ENCODE data around the gene KCTD5.

The KCTD5 gene

GRCh38 chr16:2734844-2735515, 52.7 kb downstream of the KCTD5 start:
- FAIRE-seq, result no peak

GRCh38 chr16:2736476-2737237, 54.3 kb downstream of the KCTD5 start:
- no peak for FAIRE-seq

DNA sequence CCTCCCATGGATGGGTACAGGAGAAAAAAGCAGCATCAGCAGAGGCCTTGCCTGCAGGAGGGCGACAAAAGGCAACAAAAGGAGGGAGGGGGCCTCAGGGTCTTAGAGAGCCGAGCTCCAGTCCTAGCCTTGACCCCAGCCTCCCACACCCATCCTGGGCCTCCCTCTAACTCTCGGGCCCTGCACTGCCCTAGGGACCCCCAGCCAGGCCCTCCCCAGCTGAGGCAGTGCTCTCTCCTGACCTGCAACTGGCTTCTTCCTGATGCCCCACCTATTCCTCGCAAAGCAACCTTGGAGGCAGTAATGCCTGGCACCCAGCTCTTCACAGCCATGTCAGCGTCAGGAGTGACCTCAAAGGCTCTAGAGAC, 54.9 kb downstream of the KCTD5 start:
- FAIRE-seq, result no peak

GRCh38 chr16:2737895-2738418, 55.6 kb downstream of the KCTD5 start:
- no peak for FAIRE-seq

- FAIRE-seq, result no peak
These were observed 56.3 kb downstream of the KCTD5 start for GRCh38 chr16:2738615-2739014.

- FAIRE-seq, result no peak
These were observed 57.5 kb downstream of the KCTD5 start for GRCh38 chr16:2739625-2740430.

GRCh38 chr16:2740476-2740875, 58.2 kb downstream of the KCTD5 start:
- FAIRE-seq, result no peak

DNA sequence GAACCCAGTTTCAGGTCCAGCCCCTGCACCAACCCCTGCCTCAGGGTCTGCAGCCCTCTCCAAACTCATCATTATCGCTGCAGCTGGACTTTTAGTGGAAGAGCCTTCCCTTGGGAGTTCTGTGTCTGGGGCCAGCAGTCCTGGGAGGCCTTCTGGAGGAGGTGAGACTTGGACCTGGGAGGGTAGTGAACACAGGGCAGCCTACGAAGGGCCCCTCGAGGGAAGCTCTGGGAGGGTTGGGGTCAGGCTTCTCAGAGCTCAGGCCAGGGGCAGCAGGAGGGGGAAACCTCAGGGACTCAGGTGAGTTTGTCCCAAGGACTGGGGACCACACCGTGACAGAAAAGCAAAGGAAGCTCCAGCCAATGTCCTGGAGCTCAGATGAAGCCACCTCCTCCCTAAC, 58.8 kb downstream of the KCTD5 start:
- FAIRE-seq, result no peak

GRCh38 chr16:2742323-2743006, 60.1 kb downstream of the KCTD5 start:
- no peak for FAIRE-seq

DNA sequence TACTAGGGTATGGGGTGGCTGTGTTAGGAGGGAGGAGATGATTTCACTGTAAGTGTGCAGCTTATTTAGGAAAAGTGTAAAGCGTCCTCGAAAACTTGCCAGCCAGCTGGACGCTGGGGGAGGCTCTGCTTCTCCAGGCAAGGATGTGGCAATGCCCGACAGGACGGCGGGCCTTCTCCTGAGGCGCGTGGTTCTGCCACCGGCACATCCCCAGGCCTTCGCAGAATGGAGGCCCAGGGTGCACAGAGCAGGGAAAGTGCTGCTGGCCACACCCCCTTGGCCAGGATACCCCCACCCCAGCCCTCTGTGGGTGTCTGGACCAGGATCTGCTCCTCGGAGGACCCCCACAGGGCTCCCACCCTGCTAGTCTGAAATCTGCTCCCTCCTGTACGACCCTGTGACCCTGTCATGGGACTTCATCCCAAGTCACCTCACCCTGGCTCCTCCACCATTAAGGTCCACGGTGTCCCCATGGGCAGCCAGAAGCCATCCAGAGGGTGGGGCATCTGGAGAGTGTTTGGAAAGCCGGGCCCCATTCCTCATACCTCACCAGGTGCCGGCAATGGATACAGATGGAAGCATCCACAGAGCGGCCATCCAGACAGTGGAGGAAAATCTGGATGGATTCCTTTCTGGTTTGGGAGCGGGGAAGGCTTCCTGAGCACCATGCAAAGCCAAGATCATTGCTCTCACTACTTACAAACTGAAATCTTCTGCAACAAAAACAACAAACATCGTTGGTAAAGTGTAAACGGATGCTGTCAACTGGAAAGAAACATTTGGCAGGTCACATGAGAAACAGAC, 60.9 kb downstream of the KCTD5 start:
- FAIRE-seq, result no peak

DNA sequence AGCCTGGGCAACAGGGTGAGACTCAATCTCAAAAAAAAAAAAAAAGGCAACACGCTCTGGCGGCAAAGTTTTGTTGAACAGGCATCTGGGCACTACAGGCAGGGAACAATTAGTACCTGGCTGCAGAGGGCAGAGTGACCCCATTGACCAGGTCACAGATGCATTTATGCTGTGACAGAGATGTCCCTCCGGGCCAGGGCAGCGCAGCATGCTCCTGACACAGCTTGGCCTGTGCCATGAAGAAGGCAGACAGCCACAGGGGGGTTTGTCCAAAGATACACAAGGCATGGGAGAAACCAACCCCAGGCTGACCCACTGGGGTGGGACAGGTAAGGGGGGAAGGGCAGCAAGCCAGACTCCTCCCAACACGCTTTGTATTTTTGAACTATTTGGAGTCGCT, 62.4 kb downstream of the KCTD5 start:
- FAIRE-seq, result no peak

DNA sequence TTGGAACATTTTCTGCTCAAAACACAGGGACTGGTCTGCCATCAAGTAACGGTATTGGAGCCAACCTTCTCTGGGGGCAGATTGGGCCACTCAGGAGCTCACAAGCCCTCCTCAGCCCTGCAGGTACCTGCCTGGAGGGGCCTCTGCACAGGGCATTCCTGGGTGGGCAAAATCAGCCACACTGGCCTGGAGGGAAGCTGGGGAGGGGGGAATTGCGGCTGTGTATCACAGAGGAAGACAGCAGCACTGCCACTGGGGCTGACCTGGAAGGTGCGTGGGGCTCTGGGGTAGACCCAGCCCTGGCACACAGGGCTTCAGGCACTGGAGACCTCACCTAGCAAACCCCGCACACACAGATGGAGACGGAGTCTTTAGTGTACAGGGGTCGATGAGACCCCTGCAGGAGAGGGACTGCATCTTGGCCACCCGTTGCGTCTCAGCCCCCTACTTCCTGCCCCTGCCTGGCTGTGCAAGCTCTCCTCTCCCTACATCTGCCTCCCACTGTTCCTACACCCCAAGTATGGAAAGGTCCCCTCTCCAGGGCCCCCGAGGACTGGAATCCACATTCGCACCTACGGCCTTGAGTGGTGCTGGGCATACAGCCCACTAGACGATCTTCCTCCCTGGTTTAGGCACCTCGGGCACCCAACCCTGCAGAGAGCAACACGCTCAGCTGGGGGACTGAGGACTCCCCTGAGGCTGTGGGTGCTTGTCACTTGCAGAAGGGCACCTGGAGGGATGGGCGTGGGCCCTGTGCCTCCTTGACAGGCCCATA, 63.0 kb downstream of the KCTD5 start:
- no peak for FAIRE-seq

GRCh38 chr16:2745961-2746360, 63.6 kb downstream of the KCTD5 start:
- no peak for FAIRE-seq

GRCh38 chr16:2748757-2749455, 66.6 kb downstream of the KCTD5 start:
- no peak for FAIRE-seq

DNA sequence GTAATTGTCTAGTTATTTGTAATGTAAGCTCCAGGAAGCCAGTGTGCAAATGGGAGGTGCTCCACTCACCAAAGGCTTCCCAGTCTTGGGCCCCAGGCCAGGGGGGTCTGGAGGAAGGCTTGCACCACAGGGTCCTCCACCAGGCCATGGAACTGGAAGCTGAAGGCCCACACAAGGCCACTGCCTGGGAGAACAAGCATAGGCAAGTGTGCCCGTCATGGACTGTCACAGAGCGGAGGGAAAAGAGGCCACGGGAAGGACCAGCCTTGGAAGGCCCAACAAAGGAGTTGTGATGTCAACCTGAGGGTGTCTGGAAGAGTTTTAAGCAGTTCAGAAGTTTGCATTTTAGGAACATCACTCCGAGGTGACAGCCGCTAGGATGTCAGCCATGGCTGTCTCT, 67.2 kb downstream of the KCTD5 start:
- FAIRE-seq, result no peak

DNA sequence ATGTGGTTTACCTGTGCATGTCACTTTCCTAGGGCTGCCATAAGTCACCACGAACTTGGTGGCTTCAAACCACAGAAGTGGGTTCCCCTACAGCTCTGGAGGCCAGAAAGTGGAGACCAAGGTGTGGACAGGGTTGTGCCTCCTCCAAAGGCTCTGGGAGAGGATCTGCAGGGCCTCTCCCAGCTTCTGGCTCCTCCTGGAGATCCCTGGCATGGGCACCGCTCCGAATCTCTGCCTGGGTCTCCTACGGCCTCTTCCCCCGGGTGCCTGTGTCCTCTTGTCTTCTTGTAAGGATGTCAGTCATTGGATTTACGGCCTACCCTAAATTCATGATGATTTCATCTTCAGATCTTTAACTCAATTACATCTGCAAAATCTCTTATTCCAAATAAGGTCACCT, 67.6 kb downstream of the KCTD5 start:
- FAIRE-seq, result no peak

DNA sequence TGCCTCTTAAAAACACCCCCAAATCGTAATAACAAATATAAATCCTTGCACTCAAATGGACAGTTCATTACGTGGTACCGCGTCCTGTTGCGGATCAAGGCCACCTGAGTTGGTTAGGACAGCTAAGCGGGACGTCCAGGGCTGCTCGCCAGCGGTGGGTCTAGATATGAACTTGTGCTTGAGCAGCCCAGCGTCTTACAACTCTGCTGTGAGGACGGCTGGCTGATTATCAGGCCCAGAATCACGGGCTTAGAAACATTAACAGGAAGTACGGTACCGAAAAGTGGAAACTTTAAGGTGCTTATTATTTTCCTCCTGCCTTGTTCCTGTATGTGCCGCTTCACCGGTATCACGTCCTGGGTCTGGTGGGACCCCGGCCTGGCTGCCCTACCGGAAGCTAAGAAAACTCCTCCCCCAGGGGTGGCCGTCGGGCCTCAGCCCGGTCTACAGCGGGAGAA, 69.3 kb downstream of the KCTD5 start:
- no peak for FAIRE-seq

DNA sequence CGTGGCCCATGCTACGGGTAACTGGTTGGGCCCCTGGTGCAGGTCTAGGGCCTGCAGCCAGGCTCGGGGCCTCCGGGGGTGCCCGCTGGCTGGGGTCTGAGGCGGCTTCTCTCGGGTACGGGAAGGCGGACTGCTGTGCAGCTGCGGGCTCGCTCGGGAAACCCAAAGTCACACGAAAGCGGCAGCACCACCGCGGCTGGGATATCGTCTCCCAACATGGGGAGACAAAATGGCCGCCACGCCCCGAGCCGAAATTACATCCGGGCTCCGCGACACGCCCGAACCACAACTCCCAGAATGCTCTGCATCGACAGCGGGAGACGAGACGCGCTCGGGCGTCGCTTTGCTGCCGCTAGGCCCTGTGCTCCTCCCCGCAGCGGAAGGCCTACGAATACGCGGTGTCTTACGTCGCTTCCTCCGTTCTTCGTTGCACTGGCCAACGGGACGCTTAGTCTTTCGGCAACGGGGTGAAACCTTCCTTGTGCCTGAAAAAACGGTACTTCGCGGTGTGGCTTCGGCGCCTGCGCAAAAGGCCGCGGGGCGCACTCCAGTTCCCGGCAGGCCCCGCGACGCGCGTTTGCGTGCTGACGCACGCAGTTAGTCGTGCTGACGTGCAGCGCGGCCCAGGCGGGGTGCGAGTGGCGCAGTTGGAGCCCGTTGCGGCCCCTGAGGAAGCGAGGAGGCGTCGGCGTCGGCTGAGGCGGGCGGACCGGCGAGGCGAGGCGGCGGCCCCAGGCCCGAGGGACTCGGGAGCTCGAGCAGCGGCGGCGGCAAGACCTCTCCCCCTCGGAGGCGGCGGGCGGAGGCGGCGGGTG, 69.9 kb downstream of the KCTD5 start, which contains the start of gene SRRM2:
Gene SRRM2, plus strand, starts transcription at position 604 of the 815 bp plus-strand sequence. CDS start 3,727 bp downstream, outside the sequence.
- FAIRE-seq, result peak; percentile 84

All from G401.6 (cell line).